ENCODE measurements around the gene AVL9.

AVL9 gene

DNA sequence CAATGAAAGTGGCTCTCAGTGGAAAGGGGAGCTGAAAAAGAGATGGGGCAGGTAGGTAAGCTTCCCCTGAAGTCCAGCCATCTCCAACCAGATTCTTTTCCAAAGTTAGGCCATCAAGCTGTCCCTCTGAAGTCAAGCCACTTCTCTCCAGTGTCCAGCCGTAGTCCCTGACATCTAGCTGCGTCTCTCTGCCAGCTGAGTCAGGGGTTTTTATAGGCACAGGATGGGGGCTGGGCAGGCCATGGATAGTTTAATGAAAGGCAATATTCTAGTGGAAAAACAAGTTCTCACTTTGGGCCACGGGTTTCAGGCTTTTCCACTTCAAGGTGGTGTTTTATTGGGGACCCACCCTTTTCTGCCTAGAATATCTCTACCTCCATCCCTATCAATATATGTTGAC, 36.8 kb downstream of the AVL9 start:
- no peak for DNase-seq (ENCODE audit: low read depth)
- TF ChIP-seq CTCF (IDR thresholded peaks at IDR 0.05; ENCODE audit: low read length, missing control alignments): no peak
- no peak overlapping the region for H3K4me3 ChIP-seq (replicated peaks; ENCODE audit: low read depth, low read length)

DNA sequence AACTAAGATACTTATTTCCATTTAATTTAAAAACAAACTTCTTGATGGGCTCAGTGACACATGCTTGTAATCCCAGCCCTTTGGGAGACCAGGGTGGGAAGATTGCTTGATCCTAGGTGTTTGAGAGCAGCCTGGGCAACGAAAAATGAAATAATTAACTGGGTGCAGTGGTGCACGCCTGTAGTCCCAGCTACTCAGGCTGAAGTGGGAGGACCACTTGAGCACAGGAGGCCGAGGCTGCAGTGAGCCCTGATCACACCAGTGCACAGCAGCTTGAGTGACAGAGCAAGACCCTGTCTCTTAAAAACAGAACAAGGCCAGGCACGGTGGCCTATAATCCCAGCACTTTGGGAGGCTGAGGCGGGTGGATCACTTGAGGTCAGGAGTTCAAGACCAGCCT, 37.4 kb downstream of the AVL9 start:
- TF ChIP-seq CTCF (IDR thresholded peaks at IDR 0.05; ENCODE audit: low read length, missing control alignments): no peak
- no peak for DNase-seq (ENCODE audit: low read depth)
- no peak overlapping the region for H3K4me3 ChIP-seq (replicated peaks; ENCODE audit: low read depth, low read length)

GRCh38 chr7:32533276-32534029, 38.2 kb downstream of the AVL9 start:
- no peak overlapping the region for H3K4me3 ChIP-seq (replicated peaks; ENCODE audit: low read depth, low read length)
- TF ChIP-seq CTCF (IDR thresholded peaks at IDR 0.05; ENCODE audit: low read length, missing control alignments): no peak
- DNase-seq (ENCODE audit: low read depth): peak; percentile 70

DNA sequence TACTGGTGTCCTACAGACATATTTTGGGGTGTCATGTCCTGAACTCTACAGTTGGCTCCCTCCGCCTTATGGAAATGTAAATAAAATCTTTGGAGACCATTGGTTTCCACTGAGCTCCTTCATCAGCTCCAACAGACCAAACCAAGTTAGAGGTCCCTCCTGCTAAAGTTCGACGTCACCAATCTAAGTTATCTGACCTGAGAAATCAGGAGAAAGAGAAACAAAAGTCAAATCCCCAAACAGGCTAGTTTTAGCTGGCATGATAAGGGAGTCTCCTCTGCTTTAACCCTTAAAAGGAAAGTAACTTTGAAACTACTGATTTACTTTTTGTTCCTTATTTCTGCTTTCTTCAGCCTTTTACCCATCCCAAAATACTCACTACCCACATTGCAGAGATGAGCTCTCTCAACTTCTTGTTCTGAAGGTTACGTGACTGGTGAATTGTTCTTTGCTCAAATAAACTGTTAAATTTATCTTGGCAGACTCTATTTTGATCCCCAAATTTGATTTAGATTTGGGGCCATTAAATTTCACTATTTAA, 39.9 kb downstream of the AVL9 start:
- TF ChIP-seq CTCF (IDR thresholded peaks at IDR 0.05; ENCODE audit: low read length, missing control alignments): no peak
- DNase-seq (ENCODE audit: low read depth): no peak
- no peak overlapping the region for H3K4me3 ChIP-seq (replicated peaks; ENCODE audit: low read depth, low read length)

- no peak overlapping the region for H3K4me3 ChIP-seq (replicated peaks; ENCODE audit: low read depth, low read length)
- DNase-seq (ENCODE audit: low read depth): no peak
- no peak for TF ChIP-seq CTCF (IDR thresholded peaks at IDR 0.05; ENCODE audit: low read length, missing control alignments)
Observed at GRCh38 chr7:32536016-32536415, 40.7 kb downstream of the AVL9 start.

- no peak for TF ChIP-seq CTCF (IDR thresholded peaks at IDR 0.05; ENCODE audit: low read length, missing control alignments)
- DNase-seq (ENCODE audit: low read depth): peak; percentile 66
- H3K4me3 ChIP-seq (replicated peaks; ENCODE audit: low read depth, low read length): no peak overlapping the region
Observed at GRCh38 chr7:32536585-32536984, 41.3 kb downstream of the AVL9 start.

- no peak for TF ChIP-seq CTCF (IDR thresholded peaks at IDR 0.05; ENCODE audit: low read length, missing control alignments)
- H3K4me3 ChIP-seq (replicated peaks; ENCODE audit: low read depth, low read length): no peak overlapping the region
- no peak for DNase-seq (ENCODE audit: low read depth)
Observed at GRCh38 chr7:32537760-32538159, 42.5 kb downstream of the AVL9 start.
